HAP-1 (cell line): ENCODE measurements around the gene ATP2B2.
A peak's percentile ranks its signal among the peaks of the same experiment; 100 is the strongest.
"Not testable (repeated sequence)": the region's sequence is repeated elsewhere in the genome, so short reads cannot be mapped to it uniquely, and the experiment has no call there.

Source experiments
- DNase-seq, 2 experiments: peaks; one replicate each; pipeline ENCODE4 v3.0.0-alpha.2; 2016 to 2020; ENCODE audit warnings: low spot score in 2 of 2
- H3K27me3 ChIP-seq: fragments of 250-450 bp; sonication (Bioruptor Pico); 2 replicates; pipeline ENCODE4 v1.5.1; 2020; ENCODE audit warnings: low read depth, mild to moderate bottlenecking, moderate library complexity
- H3K36me3 ChIP-seq: fragments of 250-450 bp; sonication (Bioruptor Pico); replicated peaks from 2 replicates; pipeline ENCODE4 v1.5.1; 2020; ENCODE audit warnings: mild to moderate bottlenecking
- H3K4me1 ChIP-seq: fragments of 250-450 bp; sonication (Bioruptor Pico); 2 replicates; pipeline ENCODE4 v1.5.1; 2020; ENCODE audit warnings: mild to moderate bottlenecking
- H3K4me3 ChIP-seq: fragments of 250-450 bp; sonication (Bioruptor Pico); 2 replicates; pipeline ENCODE4 v1.5.1; 2020; ENCODE audit warnings: mild to moderate bottlenecking, moderate library complexity
- H3K9me3 ChIP-seq: fragments of 250-450 bp; sonication (Bioruptor Pico); 2 replicates; pipeline ENCODE4 v1.5.1; 2020; ENCODE audit warnings: mild to moderate bottlenecking, moderate library complexity
- in situ Hi-C: fragments of 300-500 bp; cut with MboI; formaldehyde crosslinking; loops from 3 replicates; pipeline ENCODE4 v1.14.3; 2020; ENCODE audit warnings: low sequenced_read_pairs, inconsistent platforms, mixed read lengths

ATP2B2 gene

DNA sequence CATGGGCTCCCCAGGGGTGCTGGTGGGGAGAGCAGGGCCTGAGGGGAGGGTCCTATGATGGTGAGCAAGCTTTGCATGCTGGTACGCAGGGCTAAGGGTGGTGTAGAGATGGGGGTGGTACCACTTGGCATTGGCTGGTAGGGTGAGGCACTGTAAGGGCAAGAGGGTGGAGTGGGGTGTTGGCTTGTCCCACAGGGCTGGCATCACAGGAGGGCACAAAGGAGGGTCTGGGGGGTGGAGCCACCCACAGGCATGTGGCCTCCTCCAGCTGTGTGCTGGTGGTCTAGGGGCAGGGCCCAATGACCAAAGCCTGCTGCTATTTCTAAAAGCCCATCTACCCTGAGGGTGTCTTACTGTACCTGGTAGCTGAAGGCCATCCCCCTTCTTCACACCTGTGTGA, 119.3 kb downstream of the ATP2B2 start:
- Histone ChIP-seq H3K4me3 (no peak overlapping the region), H3K9me3 (no peaks in the 10 kb centered on the region), H3K36me3 (no peaks in the 10 kb centered on the region), H3K27me3 (0 out of 2 replicates have a peak, but pooled peaks cover 2% of the 10 kb centered on the region), H3K4me1 (peaks cover 6% of the 10 kb centered on the region)
- no peak for DNase-seq
- in situ Hi-C loops, result no loop called here

DNA sequence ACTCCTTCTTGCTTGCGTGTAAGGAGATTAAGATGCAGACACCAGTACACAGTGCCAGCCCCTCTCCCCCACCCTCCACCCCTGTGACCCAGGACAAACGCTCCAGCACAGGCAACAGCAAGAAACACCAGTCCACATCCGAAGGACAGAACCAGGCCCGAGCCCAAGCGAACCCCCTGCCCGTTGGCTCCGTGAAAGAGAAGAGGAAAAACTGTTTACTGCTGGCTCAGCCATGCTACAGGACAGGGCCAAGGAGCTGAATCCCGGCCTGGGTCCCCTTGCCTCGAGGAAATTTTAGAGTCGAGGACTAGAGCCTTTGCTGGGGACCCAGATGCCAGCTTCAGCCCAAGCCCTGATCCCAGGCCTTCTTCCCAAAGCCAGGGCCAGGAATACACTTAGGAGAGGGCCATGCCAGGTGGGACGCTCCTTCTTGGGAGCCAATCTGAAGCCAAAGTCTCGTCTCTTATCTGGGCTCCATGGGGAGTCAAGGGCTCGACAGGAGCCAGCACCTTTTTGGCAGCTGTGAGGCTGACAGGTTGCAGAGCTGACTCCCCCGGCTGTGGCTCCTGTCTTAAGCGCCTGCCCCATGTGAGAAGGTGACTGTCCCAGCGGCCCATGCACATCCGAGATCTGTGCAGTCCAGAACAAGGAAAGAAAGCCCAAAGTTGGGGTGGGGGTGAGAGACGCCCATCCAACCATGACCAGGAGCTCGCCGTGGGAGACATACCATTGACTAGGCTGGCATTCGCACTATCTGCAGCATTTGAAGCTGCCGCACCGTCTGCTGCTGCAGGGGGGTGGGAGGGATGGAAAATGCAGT, 120.6 kb downstream of the ATP2B2 start:
- no peak for DNase-seq
- in situ Hi-C loops, result no loop called here
- Histone ChIP-seq H3K36me3 (no peaks in the 10 kb centered on the region), H3K4me1 (peaks cover 11% of the 10 kb centered on the region), H3K4me3 (no peak overlapping the region), H3K27me3 (0 out of 2 replicates have a peak, but pooled peaks cover 2% of the 10 kb centered on the region), H3K9me3 (no peaks in the 10 kb centered on the region)

DNA sequence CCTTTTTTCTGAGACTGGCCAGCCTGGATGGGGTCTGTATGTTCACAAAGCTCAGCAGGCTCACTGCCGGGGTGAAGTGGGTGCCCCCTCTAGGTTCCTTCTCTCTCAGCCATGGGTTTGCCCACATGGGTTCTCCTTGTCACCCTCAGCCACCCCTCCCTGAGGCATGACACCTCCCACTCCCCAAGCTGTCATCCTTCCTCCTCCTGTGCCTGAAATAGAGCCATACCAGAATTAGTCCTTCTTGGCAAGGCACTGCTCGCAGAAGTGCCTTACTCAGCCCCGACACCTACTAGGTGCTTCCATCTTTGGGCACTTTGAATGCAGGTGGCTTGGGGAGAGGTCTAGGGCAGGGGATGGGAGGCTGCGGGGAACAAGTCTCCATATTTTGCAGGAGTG, 121.5 kb downstream of the ATP2B2 start:
- no peaks in the 10 kb centered on the region for H3K9me3 ChIP-seq
- no peaks in the 10 kb centered on the region for H3K36me3 ChIP-seq
- H3K4me1 ChIP-seq, result peaks cover 11% of the 10 kb centered on the region
- no peak for DNase-seq
- in situ Hi-C loops, result no loop called here
- H3K4me3 ChIP-seq, result no peak overlapping the region
- H3K27me3 ChIP-seq, result 0 out of 2 replicates have a peak, but pooled peaks cover 2% of the 10 kb centered on the region

DNA sequence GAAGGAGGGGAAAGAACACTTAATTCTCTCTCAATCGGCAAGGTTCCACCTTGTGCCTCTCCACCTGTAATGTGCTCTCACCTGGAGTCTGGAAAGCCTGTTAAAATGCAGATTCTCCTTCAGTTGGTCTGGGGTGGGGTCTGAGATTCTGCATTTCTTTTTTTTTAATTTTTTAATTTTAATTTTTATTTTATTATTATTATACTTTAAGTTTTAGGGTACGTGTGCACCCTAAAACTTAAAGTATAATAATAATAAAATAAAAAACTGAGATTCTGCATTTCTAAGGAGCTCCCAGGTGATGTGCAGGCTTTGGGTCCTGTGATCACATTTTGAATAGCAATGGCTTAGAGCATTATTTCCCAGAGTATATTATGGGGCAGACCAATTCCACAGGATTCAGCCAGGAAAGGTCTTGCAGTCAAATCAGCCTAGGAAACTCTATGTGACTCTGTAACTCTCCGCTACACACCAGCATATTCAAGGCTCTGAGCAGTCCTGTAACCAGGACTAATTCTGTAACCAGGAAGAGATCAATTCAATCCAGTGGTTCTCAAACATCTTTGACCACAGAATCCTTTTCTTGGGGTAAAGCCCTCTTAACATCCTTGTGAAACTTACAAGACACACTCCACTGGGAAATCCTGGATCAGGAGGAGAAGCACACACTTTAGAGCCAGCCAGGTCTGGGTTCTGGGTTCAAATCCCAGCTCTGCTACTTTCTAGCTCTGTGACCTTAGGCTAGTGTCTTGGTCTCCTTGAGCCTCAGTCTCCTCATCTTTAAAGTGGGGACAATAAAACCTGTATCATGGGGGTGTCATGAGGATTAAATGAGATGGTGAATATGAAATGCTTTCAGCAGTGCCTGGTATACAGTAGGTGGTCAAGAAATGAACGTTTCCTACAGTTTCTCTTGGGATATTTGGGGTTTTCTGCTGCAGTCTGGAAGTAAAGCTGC, 122.2 kb downstream of the ATP2B2 start:
- Histone ChIP-seq H3K4me3 (no peak overlapping the region), H3K27me3 (0 out of 2 replicates have a peak, but pooled peaks cover 2% of the 10 kb centered on the region), H3K36me3 (no peaks in the 10 kb centered on the region), H3K4me1 (peaks cover 11% of the 10 kb centered on the region), H3K9me3 (no peaks in the 10 kb centered on the region)
- no peak for DNase-seq
- in situ Hi-C loops, result no loop called here

DNA sequence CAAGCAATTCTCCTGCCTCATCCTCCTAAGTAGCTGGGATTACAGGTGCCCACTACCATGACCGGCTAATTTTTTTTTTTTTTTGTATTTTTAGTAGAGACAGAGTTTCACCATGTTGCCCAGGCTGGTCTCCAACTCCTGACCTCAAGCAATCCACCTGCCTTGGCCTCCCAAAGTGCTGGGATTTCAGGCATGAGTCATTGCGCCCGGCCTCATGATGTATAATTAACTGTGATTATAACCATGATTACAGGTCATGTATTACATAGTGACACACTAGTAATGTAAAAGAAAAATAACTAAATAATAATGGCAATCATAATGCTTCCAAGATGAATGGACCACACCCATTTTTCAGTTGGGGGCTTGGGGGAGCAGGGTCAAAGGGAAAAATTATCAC, 122.9 kb downstream of the ATP2B2 start:
- H3K36me3 ChIP-seq, H3K27me3 ChIP-seq, H3K9me3 ChIP-seq, DNase-seq, in situ Hi-C loops, H3K4me3 ChIP-seq: not testable (repeated sequence)
- H3K4me1 ChIP-seq, result peaks cover 11% of the 10 kb centered on the region

DNA sequence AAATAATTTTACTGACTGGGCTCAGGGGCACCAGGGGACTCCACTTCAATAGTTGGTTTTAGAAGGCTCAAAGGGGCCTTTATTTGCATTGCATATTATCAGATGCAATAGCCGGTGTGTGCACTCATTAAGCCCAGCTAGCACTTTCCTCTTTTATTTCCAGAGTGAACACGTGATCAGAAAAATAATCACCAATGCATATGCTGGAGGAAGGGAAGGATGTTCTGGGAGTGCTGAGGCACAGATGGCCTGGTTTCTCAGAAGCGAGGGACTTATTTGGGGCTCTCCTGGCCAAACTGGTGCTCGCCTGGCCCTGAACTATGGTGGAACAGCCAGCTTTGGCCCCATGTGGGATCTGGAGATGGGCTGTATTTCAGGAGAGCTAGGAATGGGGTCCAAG, 124.0 kb downstream of the ATP2B2 start:
- Histone ChIP-seq H3K9me3 (no peaks in the 10 kb centered on the region), H3K27me3 (0 out of 2 replicates have a peak, but pooled peaks cover 2% of the 10 kb centered on the region), H3K4me3 (no peak overlapping the region), H3K36me3 (no peaks in the 10 kb centered on the region), H3K4me1 (peaks cover 11% of the 10 kb centered on the region)
- in situ Hi-C loops, result no loop called here
- peak; percentile 29 to 70 for DNase-seq

DNA sequence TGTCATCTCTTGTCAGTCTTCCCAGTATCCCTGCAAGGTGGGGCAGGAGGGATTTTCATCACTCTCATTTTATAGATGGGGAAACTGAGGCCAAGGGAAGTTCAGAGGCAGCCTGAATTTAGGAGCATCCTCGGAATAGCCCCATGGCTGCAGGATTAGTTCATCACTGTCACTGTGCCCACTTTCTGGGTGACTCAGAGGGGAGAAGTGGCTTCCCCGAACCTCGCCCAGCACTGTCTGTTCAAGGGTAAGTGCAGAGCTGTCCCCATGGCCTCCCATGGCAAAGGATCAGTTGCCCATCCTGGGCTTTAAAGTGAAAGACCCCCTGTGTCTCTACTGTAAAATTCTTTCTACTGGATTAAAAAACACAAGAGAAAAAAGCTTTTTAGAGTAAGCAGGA, 124.5 kb downstream of the ATP2B2 start:
- H3K27me3 ChIP-seq, result 0 out of 2 replicates have a peak, but pooled peaks cover 2% of the 10 kb centered on the region
- no peaks in the 10 kb centered on the region for H3K36me3 ChIP-seq
- peak in 1 of 2 experiments; percentile 26 for DNase-seq
- peaks cover 11% of the 10 kb centered on the region for H3K4me1 ChIP-seq
- in situ Hi-C loops, result no loop called here
- H3K9me3 ChIP-seq, result no peaks in the 10 kb centered on the region
- H3K4me3 ChIP-seq, result no peak overlapping the region

DNA sequence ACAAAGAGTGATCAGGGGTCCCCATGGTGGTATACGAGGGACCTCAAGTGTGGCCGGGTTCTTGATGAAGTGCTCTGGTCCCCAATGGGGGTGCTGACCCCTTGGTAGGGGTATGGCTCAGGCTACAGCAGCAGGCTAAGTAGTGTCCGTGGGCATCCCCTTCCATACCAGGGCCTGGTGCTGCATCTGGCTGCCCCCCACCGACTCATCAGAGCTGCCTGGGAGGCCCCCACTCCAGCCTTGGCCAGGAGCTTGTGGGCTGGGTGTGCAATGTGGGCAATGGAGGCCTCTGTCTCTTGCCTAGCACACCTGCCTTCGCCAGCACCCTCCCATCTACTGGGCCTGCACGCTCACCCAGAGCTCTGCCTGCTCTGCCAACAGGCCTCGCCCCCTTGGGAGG, 125.4 kb downstream of the ATP2B2 start:
- H3K4me3 ChIP-seq, result no peak overlapping the region
- H3K4me1 ChIP-seq, result peaks cover 11% of the 10 kb centered on the region
- in situ Hi-C loops, result no loop called here
- no peaks in the 10 kb centered on the region for H3K36me3 ChIP-seq
- no peak for DNase-seq
- H3K9me3 ChIP-seq, result no peaks in the 10 kb centered on the region
- H3K27me3 ChIP-seq, result 0 out of 2 replicates have a peak, but pooled peaks cover 2% of the 10 kb centered on the region

DNA sequence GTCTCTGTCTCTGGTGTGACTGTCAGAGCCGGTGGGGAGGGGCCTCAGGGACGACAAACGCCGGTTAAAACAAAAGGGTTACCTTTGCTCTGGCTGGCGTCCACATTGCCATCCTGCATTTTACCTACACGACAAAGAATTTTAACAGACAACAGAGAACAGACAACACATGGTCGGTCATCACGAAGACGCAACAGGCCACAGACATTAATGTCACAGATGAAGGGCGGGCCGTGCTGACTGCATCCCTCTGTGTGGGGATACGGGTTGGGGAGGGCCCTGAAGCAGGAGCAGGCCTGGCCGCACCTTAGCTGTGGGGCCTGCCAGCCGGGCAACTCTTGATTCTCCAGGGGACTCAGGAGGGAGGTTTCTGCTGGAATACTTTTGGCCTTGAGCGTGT, 126.2 kb downstream of the ATP2B2 start:
- H3K4me3 ChIP-seq, result no peak overlapping the region
- DNase-seq, result no peak
- 0 out of 2 replicates have a peak, but pooled peaks cover 2% of the 10 kb centered on the region for H3K27me3 ChIP-seq
- peaks cover 11% of the 10 kb centered on the region for H3K4me1 ChIP-seq
- in situ Hi-C loops, result no loop called here
- H3K9me3 ChIP-seq, result no peaks in the 10 kb centered on the region
- no peaks in the 10 kb centered on the region for H3K36me3 ChIP-seq

DNA sequence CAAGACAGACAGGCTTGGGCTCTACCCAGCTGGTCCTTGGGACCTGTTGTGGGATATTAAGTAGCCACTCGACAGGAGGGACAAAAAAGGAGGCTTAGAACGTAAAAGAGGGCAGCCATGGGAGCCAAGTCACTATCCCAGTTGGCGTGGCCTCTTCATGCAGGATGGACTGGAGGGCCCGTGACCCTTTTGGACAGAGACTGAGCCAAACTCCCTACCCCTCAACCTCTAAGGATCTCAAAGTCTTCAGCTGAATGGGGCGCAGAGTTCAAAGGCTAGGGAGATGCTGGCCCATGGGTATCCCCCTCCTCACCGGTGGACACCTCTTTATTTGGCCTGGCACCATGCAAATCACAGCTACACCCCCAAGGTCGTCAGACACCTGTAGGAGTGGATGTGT, 126.6 kb downstream of the ATP2B2 start:
- H3K36me3 ChIP-seq, result no peaks in the 10 kb centered on the region
- no peak for DNase-seq
- H3K4me1 ChIP-seq, result peaks cover 11% of the 10 kb centered on the region
- no peaks in the 10 kb centered on the region for H3K9me3 ChIP-seq
- in situ Hi-C loops, result no loop called here
- 0 out of 2 replicates have a peak, but pooled peaks cover 2% of the 10 kb centered on the region for H3K27me3 ChIP-seq
- H3K4me3 ChIP-seq, result no peak overlapping the region

DNA sequence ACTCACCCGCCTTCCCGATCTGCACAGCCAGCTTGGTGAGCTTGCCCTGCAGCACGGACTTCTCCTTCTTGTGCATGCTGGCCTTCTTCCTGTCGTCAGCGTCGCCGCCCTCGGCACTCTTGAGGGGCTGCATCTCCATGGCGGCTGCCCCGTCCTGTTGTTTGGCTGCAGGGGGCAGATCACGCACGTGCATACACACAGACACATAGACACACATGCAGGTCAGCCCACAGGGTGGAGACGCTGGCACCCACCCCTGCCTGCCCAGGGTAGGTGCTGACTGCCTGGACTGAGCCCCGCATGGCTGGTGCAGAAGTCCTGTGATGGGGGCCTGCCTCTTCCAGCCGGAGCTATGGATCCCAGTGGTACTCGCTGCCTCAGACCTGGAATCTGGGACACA, 127.1 kb downstream of the ATP2B2 start:
- Histone ChIP-seq H3K27me3 (0 out of 2 replicates have a peak, but pooled peaks cover 2% of the 10 kb centered on the region), H3K4me3 (no peak overlapping the region), H3K4me1 (peaks cover 11% of the 10 kb centered on the region), H3K9me3 (no peaks in the 10 kb centered on the region), H3K36me3 (no peaks in the 10 kb centered on the region)
- no peak for DNase-seq
- in situ Hi-C loops, result no loop called here

DNA sequence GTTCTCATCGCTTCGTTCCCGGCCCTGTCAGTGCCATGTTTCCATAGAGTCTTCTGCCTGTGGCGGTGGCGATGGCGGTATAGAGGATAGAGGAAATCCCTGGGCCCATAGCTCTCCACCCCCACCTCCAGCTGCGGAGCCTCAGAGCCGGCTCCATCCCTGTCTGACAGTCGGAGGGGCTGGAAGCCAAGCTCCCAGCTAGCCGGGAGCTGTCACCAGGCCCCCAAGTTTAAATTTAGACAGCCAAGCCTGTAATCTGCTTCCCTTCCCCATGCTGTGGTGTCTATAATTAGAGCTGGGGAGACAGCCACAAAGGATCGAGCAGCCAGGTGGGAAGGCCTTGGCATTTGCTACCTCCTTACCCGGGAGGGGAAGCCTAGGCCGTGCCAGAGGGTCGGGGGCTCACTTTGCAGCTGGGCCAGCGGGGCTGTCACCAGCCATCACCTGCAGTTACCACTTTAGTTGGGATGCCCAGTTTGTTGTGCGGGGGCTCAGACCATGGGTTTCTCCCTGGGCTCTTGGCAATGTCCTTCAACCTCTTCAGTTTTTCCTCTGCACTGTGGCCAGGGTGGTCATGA, 128.1 kb downstream of the ATP2B2 start:
- no peaks in the 10 kb centered on the region for H3K36me3 ChIP-seq
- H3K4me3 ChIP-seq, result no peak overlapping the region
- H3K27me3 ChIP-seq, result no peaks in the 10 kb centered on the region
- H3K9me3 ChIP-seq, result no peaks in the 10 kb centered on the region
- DNase-seq, result no peak
- in situ Hi-C loops, result no loop called here
- peaks cover 11% of the 10 kb centered on the region for H3K4me1 ChIP-seq

DNA sequence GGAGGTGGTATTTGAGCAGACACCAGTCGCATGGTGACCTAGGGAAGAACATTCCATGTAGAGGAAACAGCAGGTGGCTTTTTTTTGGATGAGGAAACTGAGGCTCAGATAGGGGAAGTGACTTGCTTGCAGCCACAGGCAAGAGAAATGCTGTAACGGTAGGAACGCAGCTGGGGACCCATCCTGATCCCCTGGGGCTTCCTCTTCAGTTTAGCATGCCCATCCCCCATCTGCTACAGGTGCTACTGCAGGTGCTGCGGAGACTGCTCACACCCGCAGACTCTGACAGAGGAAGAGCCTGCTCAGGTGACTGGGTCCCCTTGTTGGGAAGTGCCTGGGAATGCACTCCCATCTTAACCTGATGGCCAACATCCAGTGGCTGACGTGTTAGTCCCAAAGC, 129.0 kb downstream of the ATP2B2 start:
- no peak for DNase-seq
- no peak overlapping the region for H3K4me3 ChIP-seq
- in situ Hi-C loops, result no loop called here
- no peaks in the 10 kb centered on the region for H3K27me3 ChIP-seq
- H3K9me3 ChIP-seq, result no peaks in the 10 kb centered on the region
- no peaks in the 10 kb centered on the region for H3K36me3 ChIP-seq
- peaks cover 8% of the 10 kb centered on the region for H3K4me1 ChIP-seq
